HepG2 (cell line): ENCODE data around the gene MGMT. TPM values are rescaled to one million over a fixed set of nuclear protein-coding genes. Genes with fewer than 3 reads are reported as not detected.

Source experiments
- ATAC-seq: fragments of 200-7000 bp; cut with Tn5 transposase; 3 replicates; pipeline ENCODE4 v1.9.1; 2020; ENCODE audit warnings: mild to moderate bottlenecking, moderate library complexity
- BruUV-seq: library from RNA; stranded (reverse); fragments of 400-500 nt; replicated peaks from 2 replicates; lab custom pipeline; 2021; lab: Mats Ljungman, UMichigan
- CTCF ChIA-PET: fragments of 300-600 bp; formaldehyde crosslinking; extraction: SDS; loops from one replicate; lab custom pipeline; 2021; ENCODE audit warnings: low total read pairs, inconsistent platforms, low intra/inter-chr PET ratio; lab: Yijun Ruan, JAX
- POLR2A ChIA-PET: fragments of 350-600 bp; sonication (Branson Sonifier 250); formaldehyde crosslinking; loops from one replicate; lab custom pipeline; 2020; ENCODE audit warnings: antibody characterized with exemption, inconsistent platforms; lab: Yijun Ruan, JAX
- DNase-seq: peaks from one replicate; pipeline ENCODE4 v3.0.0-alpha.2; 2015; ENCODE audit warnings: low spot score
- FAIRE-seq: peaks from 3 replicates; lab custom pipeline; 2011; peaks lifted over from hg19 to GRCh38; lab: Jason Lieb, UNC
- H2AFZ ChIP-seq: one replicate; pipeline ENCODE4 v1.6.1; 2011; ENCODE audit warnings: low read length, inconsistent platforms
- H3K27ac ChIP-seq: fragments of 300-600 bp; 3 replicates; pipeline ENCODE4 v1.8.0; 2011; ENCODE audit warnings: mixed run types, mild to moderate bottlenecking, mixed read lengths, low read length, inconsistent platforms; ENCODE audit not compliant: insufficient read depth; ENCODE audit errors: extremely low read length
- H3K27me3 ChIP-seq, 2 experiments: fragments of 200-600 bp in 1 of 2; 2 replicates in 1 of 2; 3 replicates in 1 of 2; pipeline versions ENCODE4 v1.6.0 to v1.8.0; 2011; ENCODE audit warnings: low read length in 2 of 2, mild to moderate bottlenecking in 2 of 2, moderate library complexity in 2 of 2, inconsistent platforms in 1 of 2; ENCODE audit not compliant: insufficient read depth in 2 of 2, control insufficient read depth in 1 of 2
- H3K36me3 ChIP-seq, 2 experiments: fragments of 200-600 bp in 1 of 2; replicated peaks in 1 of 2; 2 replicates in 1 of 2; 3 replicates in 1 of 2; pipeline versions ENCODE4 v1.5.1 to v1.8.0; 2011; ENCODE audit warnings: low read length in 2 of 2, inconsistent platforms in 1 of 2; ENCODE audit not compliant: insufficient read depth in 2 of 2, control insufficient read depth in 1 of 2
- H3K4me1 ChIP-seq: 2 replicates; pipeline ENCODE4 v1.5.1; 2012; ENCODE audit warnings: low read length, inconsistent platforms; ENCODE audit not compliant: insufficient read depth
- H3K4me2 ChIP-seq: 2 replicates; pipeline ENCODE4 v1.6.0; 2011; ENCODE audit warnings: low read depth, low read length, inconsistent platforms
- H3K4me3 ChIP-seq, 3 experiments: fragments of 200-600 bp in 1 of 3; sonication (generic), shearing (Covaris generic) in 1 of 3; replicated peaks in 1 of 3; 2 replicates each; pipeline ENCODE4 v1.5.1; 2011 to 2016; ENCODE audit warnings: low read length in 3 of 3, inconsistent platforms in 2 of 3, low read depth in 2 of 3, mild to moderate bottlenecking in 2 of 3, control low read depth in 1 of 3, mixed read lengths in 1 of 3; ENCODE audit not compliant: insufficient read depth in 1 of 3
- H3K79me2 ChIP-seq: one replicate; pipeline ENCODE4 v1.6.1; 2011; ENCODE audit warnings: low read length, inconsistent platforms; ENCODE audit not compliant: insufficient read depth
- H3K9ac ChIP-seq: 2 replicates; pipeline ENCODE4 v1.6.0; 2011; ENCODE audit warnings: mild to moderate bottlenecking, low read depth, low read length, inconsistent platforms; ENCODE audit not compliant: insufficient read depth
- H3K9me3 ChIP-seq: 2 replicates; pipeline ENCODE4 v1.5.1; 2012; ENCODE audit warnings: mild to moderate bottlenecking, low read length
- H4K20me1 ChIP-seq: 2 replicates; pipeline ENCODE4 v1.6.0; 2011; ENCODE audit warnings: inconsistent platforms, mild to moderate bottlenecking, low read length, moderate library complexity; ENCODE audit not compliant: insufficient read depth
- CHCHD3 ChIP-seq: sonication (generic); formaldehyde crosslinking; IDR thresholded peaks from 2 replicates; pipeline ENCODE4 v1.8.0; 2022; ENCODE audit warnings: mild to moderate bottlenecking, missing genetic modification reagents, moderate library complexity
- HOMEZ ChIP-seq: IDR thresholded peaks from 2 replicates; pipeline ENCODE4 v1.6.1; 2016; ENCODE audit warnings: low read depth
- KLF15 ChIP-seq: sonication (generic); formaldehyde crosslinking; IDR thresholded peaks from 2 replicates; pipeline ENCODE4 v1.8.1; 2023; ENCODE audit warnings: borderline replicate concordance, mild to moderate bottlenecking, inconsistent platforms, missing genetic modification reagents, mixed read lengths
- MLXIP ChIP-seq: sonication (generic); formaldehyde crosslinking; IDR thresholded peaks from 2 replicates; pipeline ENCODE4 v1.9.0; 2021; ENCODE audit warnings: missing genetic modification reagents, borderline replicate concordance
- PATZ1 ChIP-seq: sonication (generic); formaldehyde crosslinking; IDR thresholded peaks from 2 replicates; pipeline ENCODE4 v1.4.0; 2020; ENCODE audit warnings: missing genetic modification reagents
- ZNF124 ChIP-seq: sonication (generic); formaldehyde crosslinking; IDR thresholded peaks from 2 replicates; pipeline ENCODE4 v1.4.0; 2020; ENCODE audit warnings: missing genetic modification reagents
- ZNF556 ChIP-seq: sonication (generic); formaldehyde crosslinking; IDR thresholded peaks from 2 replicates; pipeline ENCODE4 v1.4.0; 2020; ENCODE audit warnings: mild to moderate bottlenecking, missing genetic modification reagents, borderline replicate concordance
- ZNF580 ChIP-seq: IDR thresholded peaks from 2 replicates; pipeline ENCODE4 v1.6.1; 2016; ENCODE audit warnings: low read depth, borderline replicate concordance
- ZNF687 ChIP-seq: sonication (generic); formaldehyde crosslinking; IDR thresholded peaks from 2 replicates; pipeline ENCODE4 v1.5.1; 2020; ENCODE audit warnings: mild to moderate bottlenecking, missing genetic modification reagents, moderate library complexity
- WGBS: methylation state at CpG from one replicate; pipeline ENCODE4 v1.1.6; 2017; ENCODE audit warnings: low lambda C conversion rate; 5-methylcytosine and 5-hydroxymethylcytosine counted together
- in situ Hi-C: cut with HindIII; loops from 2 replicates; pipeline ENCODE4 v1.10.0; 2017; ENCODE audit warnings: low pct_unique_long_range_greater_than_20kb; ENCODE audit not compliant: extremely low pct_ligation_motif_present
- intact Hi-C: fragments of 100-400 bp; cut with micrococcal nuclease; formaldehyde crosslinking; loops from one replicate; pipeline ENCODE4 v1.10.0; 2022; ENCODE audit not compliant: unreplicated experiment
- polyA plus RNA-seq, 8 experiments: library from polyadenylated mRNA; depleted of rRNA in 3 of 8; stranded (reverse) in 7 of 8; unstranded in 1 of 8; fragments of >200 nt; fragmentation: Illumina TruSeq in 4 of 8; extraction: Trizol in 4 of 8; gene quantifications; 2 replicates each; pipeline versions ENCODE4 v1.2.1 to v1.2.3, GENCODE V29; 2011 to 2016; ENCODE audit warnings: low read depth in 4 of 8, missing spikeins in 1 of 8, mixed read lengths in 1 of 8; ENCODE audit not compliant: insufficient read depth in 1 of 8
- total RNA-seq, 5 experiments: library from RNA; depleted of rRNA; stranded (reverse); fragments of >200 nt; fragmentation: Illumina TruSeq; extraction: Trizol; gene quantifications; 2 replicates each; pipeline ENCODE4 v1.2.3, GENCODE V29; 2016; ENCODE audit warnings: low read depth in 1 of 5

Gene MGMT
- total and polyA plus RNA-seq, 2 of the 13 experiments (the other 11 are each of a cell fraction or from before 2014, with no cell fraction given) = 12.0 to 19.5 TPM

- TF ChIP-seq ZNF687 (CRISPR knock-in tag) (no peak), CHCHD3 (CRISPR knock-in tag) (no peak), PATZ1 (CRISPR knock-in tag) (no peak)
These were observed 25.6 kb upstream of the MGMT start (continued) for GRCh38 chr10:129441372-129442009.

- Histone ChIP-seq H2AFZ (no peak overlapping the region), H3K79me2 (no peaks in the 10 kb centered on the region), H3K4me1 (peaks cover 27% of the 10 kb centered on the region), H3K27me3 (peaks cover 0 to 3% of the 10 kb centered on the region in 2 experiments; a peak in 1 of 5 replicates), H3K4me3 (no peak overlapping the region), H3K36me3 (no peaks in the 10 kb centered on the region), H3K9ac (no peak overlapping the region), H3K4me2 (no peak overlapping the region), H4K20me1 (no peaks in the 10 kb centered on the region), H3K9me3 (no peaks in the 10 kb centered on the region), H3K27ac (no peak overlapping the region)
- ChIA-PET POLR2A (no interaction called here), CTCF (no interaction called here)
- no peak for FAIRE-seq
- BruUV-seq = no TSS peak
- WGBS = 41% methylated on average over 7 of the region's 7 CpGs
- ATAC-seq = no peak
- intact Hi-C loops (no loop called here), in situ Hi-C loops (no loop called here)
- TF ChIP-seq ZNF124 (CRISPR knock-in tag) (no peak), KLF15 (CRISPR knock-in tag) (no peak), HOMEZ (CRISPR knock-in tag) (no peak), ZNF556 (CRISPR knock-in tag) (no peak), MLXIP (no peak), ZNF580 (no peak)
- no peak for DNase-seq
These were observed 24.2 kb upstream of the MGMT start for GRCh38 chr10:129442866-129443265.
